Tibial nerve (tissue), 4 donors: ENCODE measurements around the gene SLC38A7.

Experiments
- EP300 ChIP-seq, 2 donors: sonication (generic); formaldehyde crosslinking; IDR thresholded peaks; one replicate each; pipeline ENCODE4 v1.6.1; 2017; ENCODE audit warnings: antibody characterized with exemption in 2 of 2, mild to moderate bottlenecking in 1 of 2
- POLR2A ChIP-seq, 2 donors: fragments of 450-650 bp; IDR thresholded peaks; one replicate each; pipeline ENCODE4 v1.6.1; 2017; ENCODE audit warnings: antibody characterized with exemption in 2 of 2, mild to moderate bottlenecking in 2 of 2, moderate library complexity in 2 of 2
- TF ChIP-seq, protein P1 (sequence below), 5 experiments: fragments of 200-600 bp in 3 of 5; fragments of 450-650 bp in 2 of 5; sonication (generic) in 3 of 5; IDR thresholded peaks; one replicate each; pipeline ENCODE4 v1.5.1; 2016 to 2019; ENCODE audit warnings: antibody characterized with exemption in 5 of 5, mild to moderate bottlenecking in 3 of 5, moderate library complexity in 2 of 5

GRCh38 chr16:58652741-58653140, 31.8 kb downstream of the SLC38A7 start:
- TF ChIP-seq, protein P1, sequence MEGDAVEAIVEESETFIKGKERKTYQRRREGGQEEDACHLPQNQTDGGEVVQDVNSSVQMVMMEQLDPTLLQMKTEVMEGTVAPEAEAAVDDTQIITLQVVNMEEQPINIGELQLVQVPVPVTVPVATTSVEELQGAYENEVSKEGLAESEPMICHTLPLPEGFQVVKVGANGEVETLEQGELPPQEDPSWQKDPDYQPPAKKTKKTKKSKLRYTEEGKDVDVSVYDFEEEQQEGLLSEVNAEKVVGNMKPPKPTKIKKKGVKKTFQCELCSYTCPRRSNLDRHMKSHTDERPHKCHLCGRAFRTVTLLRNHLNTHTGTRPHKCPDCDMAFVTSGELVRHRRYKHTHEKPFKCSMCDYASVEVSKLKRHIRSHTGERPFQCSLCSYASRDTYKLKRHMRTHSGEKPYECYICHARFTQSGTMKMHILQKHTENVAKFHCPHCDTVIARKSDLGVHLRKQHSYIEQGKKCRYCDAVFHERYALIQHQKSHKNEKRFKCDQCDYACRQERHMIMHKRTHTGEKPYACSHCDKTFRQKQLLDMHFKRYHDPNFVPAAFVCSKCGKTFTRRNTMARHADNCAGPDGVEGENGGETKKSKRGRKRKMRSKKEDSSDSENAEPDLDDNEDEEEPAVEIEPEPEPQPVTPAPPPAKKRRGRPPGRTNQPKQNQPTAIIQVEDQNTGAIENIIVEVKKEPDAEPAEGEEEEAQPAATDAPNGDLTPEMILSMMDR (IDR thresholded peaks at IDR 0.05), result no peak
- TF ChIP-seq EP300 (IDR thresholded peaks at IDR 0.05) (no peak), POLR2A (IDR thresholded peaks at IDR 0.05) (no peak)
